ENCODE data around the gene QSOX1. TPM values are rescaled to one million over a fixed set of nuclear protein-coding genes. Genes with fewer than 3 reads are reported as not detected.

QSOX1 gene
- total RNA-seq, 1 experiment from 2014 or later: 192 TPM

DNA sequence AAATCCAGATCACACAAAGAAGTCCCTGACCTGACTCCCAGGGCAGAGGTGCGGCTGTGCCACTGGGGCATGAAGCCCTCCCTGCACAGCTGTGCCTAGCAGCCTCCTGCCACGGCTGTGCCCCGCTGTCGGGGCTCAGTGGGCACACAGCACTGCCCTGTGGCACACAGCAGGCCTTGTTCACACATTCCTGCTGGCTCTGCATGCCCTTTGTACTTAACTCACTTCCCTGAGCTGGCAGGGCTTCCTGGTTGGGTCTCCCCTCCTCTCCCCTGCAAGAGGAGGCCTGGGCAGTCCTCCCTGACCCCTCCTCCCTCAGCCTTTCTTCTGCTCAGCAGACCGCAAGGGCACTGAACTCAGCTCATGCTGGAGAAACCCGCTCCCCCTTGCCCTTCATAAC, 90.2 kb downstream of the QSOX1 start:
- BruUV-seq (replicated peaks): no TSS peak
- intact Hi-C loops (cut with micrococcal nuclease): no loop called here
- POLR2A ChIA-PET (ENCODE audit: unreplicated experiment): no interaction called here

DNA sequence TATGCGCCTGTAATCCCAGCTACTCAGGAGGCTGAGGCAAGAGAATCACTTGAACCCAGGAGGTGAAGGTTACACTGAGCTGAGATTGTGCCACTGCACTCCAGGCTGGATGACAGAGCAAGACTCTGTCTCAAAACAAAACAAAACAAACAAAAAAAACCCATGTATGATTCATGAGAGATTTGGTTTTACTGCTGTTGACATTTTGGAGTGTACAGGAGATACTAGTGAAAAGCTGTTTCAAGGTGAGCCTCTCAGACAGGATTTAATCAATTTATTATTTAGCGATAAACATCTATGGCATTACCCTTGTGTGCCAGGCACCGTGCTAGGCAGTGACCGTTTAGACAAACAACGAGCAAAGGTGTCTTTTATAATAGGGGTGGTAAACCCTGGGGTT, 91.9 kb downstream of the QSOX1 start:
- Histone ChIP-seq H3K36me3 (ENCODE audit: low read depth, low read length) (no peaks in the 10 kb centered on the region), H3K27ac (ENCODE audit: low read length) (peak overlapping the region; percentile 98), H3K27me3 (ENCODE audit: low read length) (no peaks in the 10 kb centered on the region), H3K9me3 (ENCODE audit: low read length) (no peaks in the 10 kb centered on the region), H3F3A (ENCODE audit: low read length, unreplicated experiment) (peaks cover 4% of the 10 kb centered on the region), H3K9ac (ENCODE audit: low read length) (peak overlapping the region; percentile 75), H4K20me1 (ENCODE audit: low read length) (no peaks in the 10 kb centered on the region), H3K4me1 (ENCODE audit: insufficient read depth, low read length) (peaks cover 13% of the 10 kb centered on the region), H2AFZ (ENCODE audit: low read length) (no peak overlapping the region), H3K4me2 (ENCODE audit: low read length) (peak overlapping the region; percentile 82), H3K79me2 (ENCODE audit: low read length) (no peaks in the 10 kb centered on the region), H3K9me2 (replicated peaks; ENCODE audit: low read length) (no peaks in the 10 kb centered on the region), H3K4me3 (ENCODE audit: low read length) (peak overlapping the region; percentile 48)
- POLR2A ChIA-PET (ENCODE audit: unreplicated experiment): no interaction called here
- BruUV-seq (replicated peaks): no TSS peak
- intact Hi-C loops (cut with micrococcal nuclease): no loop called here
- TF ChIP-seq CTCF (conservative IDR thresholded peaks at IDR 0.05; ENCODE audit: low read depth, low read length) (no peak), EZH2phosphoT487 (IDR thresholded peaks at IDR 0.05; ENCODE audit: borderline replicate concordance, low read length) (no peak), EZH2 (IDR thresholded peaks at IDR 0.05; ENCODE audit: low read length, unreplicated experiment) (no peak)
- ATAC-seq (peak; percentile 69), DNase-seq (peak; percentile 69)
- CTCF ChIA-PET: no interaction called here

More for the DNA sequence above, 90.2 kb downstream of the QSOX1 start:
- no peak overlapping the region for H3K9ac ChIP-seq (ENCODE audit: low read length)
- no peak overlapping the region for H3K4me3 ChIP-seq (ENCODE audit: low read length)
- peaks cover 13% of the 10 kb centered on the region for H3K4me1 ChIP-seq (ENCODE audit: insufficient read depth, low read length)
- peaks cover 4% of the 10 kb centered on the region for H3F3A ChIP-seq (ENCODE audit: low read length, unreplicated experiment)
- no peaks in the 10 kb centered on the region for H3K36me3 ChIP-seq (ENCODE audit: low read depth, low read length)
- H4K20me1 ChIP-seq (ENCODE audit: low read length): no peaks in the 10 kb centered on the region
- TF ChIP-seq EZH2phosphoT487 (IDR thresholded peaks at IDR 0.05; ENCODE audit: borderline replicate concordance, low read length) (no peak), EZH2 (IDR thresholded peaks at IDR 0.05; ENCODE audit: low read length, unreplicated experiment) (no peak), CTCF (conservative IDR thresholded peaks at IDR 0.05; ENCODE audit: low read depth, low read length) (no peak)
- CTCF ChIA-PET: no interaction called here
- no peaks in the 10 kb centered on the region for H3K79me2 ChIP-seq (ENCODE audit: low read length)
- ATAC-seq: no peak
- DNase-seq: no peak
- H3K27me3 ChIP-seq (ENCODE audit: low read length): peaks cover 15% of the 10 kb centered on the region
- no peak overlapping the region for H3K4me2 ChIP-seq (ENCODE audit: low read length)
- no peak overlapping the region for H3K27ac ChIP-seq (ENCODE audit: low read length)
- H2AFZ ChIP-seq (ENCODE audit: low read length): no peak overlapping the region
- no peaks in the 10 kb centered on the region for H3K9me3 ChIP-seq (ENCODE audit: low read length)
- H3K9me2 ChIP-seq (replicated peaks; ENCODE audit: low read length): no peaks in the 10 kb centered on the region

- CTCF ChIA-PET: no interaction called here
Measured at GRCh38 chr1:180247061-180247460, 92.4 kb downstream of the QSOX1 start.

More at GRCh38 chr1:180247061-180247460, 92.4 kb downstream of the QSOX1 start:
- BruUV-seq (replicated peaks): no TSS peak
- Histone ChIP-seq H3K27me3 (ENCODE audit: low read length) (no peaks in the 10 kb centered on the region), H3K9me3 (ENCODE audit: low read length) (no peaks in the 10 kb centered on the region), H3K9ac (ENCODE audit: low read length) (peak overlapping the region; percentile 75), H3K4me3 (ENCODE audit: low read length) (peak overlapping the region; percentile 48), H3K4me2 (ENCODE audit: low read length) (peak overlapping the region; percentile 82), H4K20me1 (ENCODE audit: low read length) (no peaks in the 10 kb centered on the region), H3K36me3 (ENCODE audit: low read depth, low read length) (no peaks in the 10 kb centered on the region), H3F3A (ENCODE audit: low read length, unreplicated experiment) (peaks cover 4% of the 10 kb centered on the region), H3K27ac (ENCODE audit: low read length) (peak overlapping the region; percentile 98), H3K4me1 (ENCODE audit: insufficient read depth, low read length) (peaks cover 13% of the 10 kb centered on the region), H2AFZ (ENCODE audit: low read length) (no peak overlapping the region), H3K9me2 (replicated peaks; ENCODE audit: low read length) (no peaks in the 10 kb centered on the region), H3K79me2 (ENCODE audit: low read length) (no peaks in the 10 kb centered on the region)
- POLR2A ChIA-PET (ENCODE audit: unreplicated experiment): no interaction called here
- DNase-seq: peak; percentile 89
- TF ChIP-seq EZH2 (IDR thresholded peaks at IDR 0.05; ENCODE audit: low read length, unreplicated experiment) (no peak), EZH2phosphoT487 (IDR thresholded peaks at IDR 0.05; ENCODE audit: borderline replicate concordance, low read length) (no peak), CTCF (conservative IDR thresholded peaks at IDR 0.05; ENCODE audit: low read depth, low read length) (no peak)
- intact Hi-C loops (cut with micrococcal nuclease): no loop called here
- peak; percentile 82 for ATAC-seq

Measured in PC-3 (cell line).